ENCODE results near the gene IGF1R.

The IGF1R gene

DNA sequence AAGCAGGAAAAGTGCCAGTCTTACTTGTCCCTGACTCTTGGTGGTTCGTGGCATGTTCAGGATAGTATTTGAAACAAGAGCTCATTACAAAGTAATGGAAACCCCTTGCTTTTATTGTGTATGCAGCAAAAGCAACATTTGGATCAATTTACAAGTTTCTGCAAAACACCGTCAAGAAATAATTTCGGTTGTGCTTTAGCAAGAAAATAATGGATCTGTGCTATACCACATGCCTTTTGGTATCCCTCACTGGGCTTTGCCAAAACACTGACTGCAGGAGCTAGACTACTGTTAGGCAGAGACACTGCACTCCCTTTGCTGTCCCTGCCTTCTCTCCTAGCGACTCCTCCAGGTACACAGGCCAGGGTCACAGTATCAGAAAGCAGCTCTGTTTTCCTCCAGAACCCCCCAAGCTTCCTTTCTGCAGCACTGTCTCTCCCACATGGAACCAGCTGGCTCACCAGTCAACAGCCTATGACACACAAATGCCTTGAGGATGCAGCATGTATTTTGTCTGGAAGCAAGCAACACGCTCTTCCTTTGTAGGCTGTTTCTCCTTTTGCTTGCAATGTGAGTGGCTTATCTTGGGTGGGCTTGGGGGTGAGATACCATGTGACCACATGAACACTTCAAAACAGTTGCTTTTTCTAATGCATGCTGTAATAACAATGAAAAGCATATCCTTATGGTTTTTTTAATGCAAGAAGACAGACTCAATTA lies 247.8 kb downstream of the IGF1R start:
- DNase-seq (ENCODE audit: low read depth): no peak
- no peak for TF ChIP-seq CTCF (conservative IDR thresholded peaks at IDR 0.05; ENCODE audit: low read depth, low read length)
- H3K4me3 ChIP-seq (ENCODE audit: low read length): no peak overlapping the region

DNA sequence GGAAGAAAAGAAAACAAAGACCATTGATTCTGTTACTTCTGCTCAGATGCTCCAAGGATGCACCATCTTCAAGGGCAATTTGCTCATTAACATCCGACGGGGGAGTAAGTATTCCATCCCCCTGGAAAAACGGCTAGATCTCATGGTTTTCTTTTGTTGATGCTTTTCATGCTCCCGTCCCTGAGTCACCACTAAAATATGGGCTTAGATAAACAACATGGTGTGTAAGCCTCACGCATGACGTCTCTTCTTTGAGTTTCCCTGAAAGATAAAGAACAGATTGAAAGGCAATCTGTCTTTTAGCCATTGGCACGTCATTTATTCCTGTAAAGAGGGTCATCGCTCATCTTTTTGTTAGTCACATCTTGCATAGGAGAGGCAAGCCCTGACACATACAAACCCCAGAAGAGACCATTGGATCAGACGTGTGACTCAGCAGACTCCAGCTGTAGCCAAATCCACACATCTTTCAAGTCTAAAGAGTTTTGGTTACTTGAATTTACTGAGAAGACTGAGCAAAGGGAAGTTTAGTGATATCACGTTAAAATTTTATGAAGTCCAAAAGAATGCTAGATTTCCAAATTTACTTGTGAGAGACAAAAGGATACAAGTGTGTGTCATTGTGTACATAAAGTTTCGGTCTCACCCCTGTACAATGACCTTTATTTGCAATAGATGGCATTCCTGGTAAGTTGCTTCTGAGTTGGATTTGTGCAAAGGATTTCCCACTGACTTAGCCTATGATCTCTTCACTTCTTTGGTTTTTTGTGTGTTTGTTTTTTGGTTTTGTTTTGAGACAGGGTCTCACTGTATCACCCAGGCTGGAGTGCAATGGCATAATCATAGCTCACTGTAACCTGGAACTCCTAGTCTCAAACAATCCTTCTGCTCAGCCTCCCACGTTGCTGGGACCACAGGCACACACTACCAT lies 248.7 kb downstream of the IGF1R start:
- peak; percentile 93 for DNase-seq (ENCODE audit: low read depth)
- H3K4me3 ChIP-seq (ENCODE audit: low read length): no peak overlapping the region
- no peak for TF ChIP-seq CTCF (conservative IDR thresholded peaks at IDR 0.05; ENCODE audit: low read depth, low read length)

GRCh38 chr15:98898122-98898521 lies 249.8 kb downstream of the IGF1R start:
- DNase-seq (ENCODE audit: low read depth): no peak
- no peak overlapping the region for H3K4me3 ChIP-seq (ENCODE audit: low read length)
- TF ChIP-seq CTCF (conservative IDR thresholded peaks at IDR 0.05; ENCODE audit: low read depth, low read length): no peak

DNA sequence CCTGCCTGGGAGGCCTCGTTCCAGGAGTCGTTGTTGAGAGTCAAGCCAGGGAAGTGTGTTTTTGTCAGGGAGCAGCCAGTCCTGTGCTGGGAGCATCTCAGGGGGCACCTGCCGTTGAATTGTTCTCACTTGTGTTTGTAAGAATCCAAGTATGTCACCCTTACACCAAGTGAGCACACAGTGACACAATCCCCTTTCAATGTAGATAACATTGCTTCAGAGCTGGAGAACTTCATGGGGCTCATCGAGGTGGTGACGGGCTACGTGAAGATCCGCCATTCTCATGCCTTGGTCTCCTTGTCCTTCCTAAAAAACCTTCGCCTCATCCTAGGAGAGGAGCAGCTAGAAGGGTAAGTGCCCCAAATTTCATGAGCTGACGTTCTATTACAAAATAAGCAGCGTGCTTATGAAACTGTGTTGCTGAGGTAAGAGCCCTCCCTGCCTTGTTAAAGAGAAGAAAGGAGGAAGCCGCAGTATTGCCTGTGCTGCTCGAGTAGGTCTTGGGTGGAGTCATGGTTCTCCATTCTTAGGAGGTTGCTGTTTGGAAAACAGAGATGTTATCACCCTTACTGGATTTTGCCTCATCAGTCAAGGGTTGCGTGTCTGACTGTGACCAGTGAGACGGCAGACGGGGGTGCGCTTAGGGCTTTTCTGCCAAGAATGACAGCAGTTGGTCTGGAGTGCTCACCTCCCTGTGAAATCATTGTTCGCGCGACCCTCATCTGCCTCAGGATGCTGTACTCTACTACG lies 251.1 kb downstream of the IGF1R start:
- DNase-seq (ENCODE audit: low read depth): no peak
- TF ChIP-seq CTCF (conservative IDR thresholded peaks at IDR 0.05; ENCODE audit: low read depth, low read length): no peak
- no peak overlapping the region for H3K4me3 ChIP-seq (ENCODE audit: low read length)

DNA sequence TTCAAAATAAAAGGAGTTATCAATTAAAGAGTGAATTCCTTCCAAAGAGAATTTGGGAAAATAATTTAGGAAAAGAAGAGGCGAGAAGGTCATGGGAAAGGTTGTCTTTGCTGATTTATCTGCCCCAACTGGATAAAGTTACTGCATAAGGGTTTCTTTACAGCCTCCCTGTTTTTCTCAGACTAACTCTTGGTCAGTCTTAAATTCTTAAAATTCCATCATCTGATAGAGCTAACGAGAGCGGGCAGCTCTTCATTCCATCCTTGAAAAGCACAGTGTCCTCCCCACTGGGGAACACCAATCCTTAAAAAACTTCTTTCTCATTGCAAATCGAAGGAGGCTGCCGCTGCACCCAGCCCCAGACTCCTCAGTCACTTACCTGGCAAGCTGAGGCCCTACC lies 252.0 kb downstream of the IGF1R start:
- H3K4me3 ChIP-seq (ENCODE audit: low read length): no peak overlapping the region
- TF ChIP-seq CTCF (conservative IDR thresholded peaks at IDR 0.05; ENCODE audit: low read depth, low read length): no peak
- no peak for DNase-seq (ENCODE audit: low read depth)

- TF ChIP-seq CTCF (conservative IDR thresholded peaks at IDR 0.05; ENCODE audit: low read depth, low read length): no peak
- no peak for DNase-seq (ENCODE audit: low read depth)
- H3K4me3 ChIP-seq (ENCODE audit: low read length): no peak overlapping the region
These were observed 253.2 kb downstream of the IGF1R start for GRCh38 chr15:98901434-98902072.
